Inflammatory macrophage treated with lipopolysaccharide for 4 hours (primary cell): Measurements from ENCODE around the gene SAE1.
"Not testable (repeated sequence)": the region's sequence is repeated elsewhere in the genome, so short reads cannot be mapped to it uniquely, and the experiment has no call there.

ENCODE experiments used
- DNase-seq: peaks from one replicate; pipeline ENCODE4 v3.0.0-alpha.2; 2020

Gene SAE1

GRCh38 chr19:47243364-47243775, 112.7 kb downstream of the SAE1 start:
- DNase-seq: no peak

- DNase-seq: peak; percentile 97
Measured at GRCh38 chr19:47243776-47244547, 113.3 kb downstream of the SAE1 start.

DNA sequence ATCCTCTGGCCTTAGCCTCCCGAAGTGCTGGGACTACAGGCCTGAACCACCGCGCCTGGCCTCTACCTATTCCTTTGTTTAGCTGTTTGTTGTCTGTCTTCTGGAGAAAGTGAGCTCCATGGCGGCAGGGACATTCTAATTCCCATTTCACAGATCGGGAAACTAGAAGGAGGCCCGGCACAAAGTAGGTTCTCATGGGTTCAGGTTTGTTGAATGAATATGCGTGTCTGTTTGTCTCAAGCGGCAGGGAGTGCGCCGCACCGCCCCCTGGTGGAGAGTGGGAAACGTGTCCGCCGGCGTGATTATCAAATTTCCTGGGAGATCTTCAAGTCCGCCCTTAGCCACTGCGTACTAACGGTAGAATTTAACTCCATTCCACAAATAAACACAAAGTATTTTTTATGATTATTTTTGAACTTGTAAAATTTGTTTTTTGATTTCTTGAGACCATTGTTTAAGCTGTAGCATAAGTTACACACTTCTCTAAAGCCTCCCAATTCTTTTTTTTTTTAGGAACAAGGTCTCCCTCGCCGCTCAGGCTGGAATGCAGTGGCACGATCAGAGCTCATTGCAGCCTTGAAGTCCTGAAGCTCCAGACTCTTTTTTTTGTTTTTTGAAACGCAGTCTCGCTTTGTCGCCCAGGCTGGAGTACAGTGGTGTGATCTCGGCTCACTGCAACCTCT, 116.8 kb downstream of the SAE1 start:
- peak; percentile 71 for DNase-seq

- not testable (repeated sequence) for DNase-seq
Measured at GRCh38 chr19:47253016-47253415, 122.4 kb downstream of the SAE1 start.

GRCh38 chr19:47253467-47253881, 122.8 kb downstream of the SAE1 start:
- no peak for DNase-seq

DNA sequence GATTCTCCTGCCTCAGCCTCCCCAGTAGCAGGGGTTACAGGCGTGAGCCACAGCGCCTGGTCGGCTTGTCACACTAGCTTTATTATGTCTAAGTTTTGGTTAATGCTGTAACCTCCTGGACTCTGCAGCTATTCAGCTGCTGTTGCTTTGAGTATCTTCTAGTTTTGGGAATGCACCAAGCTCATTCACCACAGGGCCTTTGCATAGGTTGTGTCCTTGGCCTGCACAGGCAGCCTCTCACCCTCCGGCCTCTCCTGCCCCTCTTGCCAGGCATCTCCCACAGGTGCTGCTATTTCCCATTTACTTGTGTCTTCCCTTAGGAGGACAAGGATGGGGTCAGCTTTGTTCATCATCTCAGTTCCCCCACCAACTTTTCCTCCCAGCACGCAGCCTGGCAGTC, 123.3 kb downstream of the SAE1 start:
- DNase-seq: no peak

GRCh38 chr19:47255879-47256692, 125.5 kb downstream of the SAE1 start, which contains the start of gene CCDC9:
TSS of gene CCDC9 (plus strand) at chr19:47256525. CDS start at chr19:47258401, 1,876 bp downstream.
- DNase-seq: peak; percentile 96

GRCh38 chr19:47256693-47257410, 126.2 kb downstream of the SAE1 start:
- peak; percentile 100 for DNase-seq

- no peak for DNase-seq
Measured at GRCh38 chr19:47257411-47258169, 127.0 kb downstream of the SAE1 start.

GRCh38 chr19:47258434-47258833, 127.8 kb downstream of the SAE1 start:
- no peak for DNase-seq

- DNase-seq: no peak
Measured at GRCh38 chr19:47258895-47259555, 128.4 kb downstream of the SAE1 start.
